ENCODE data around the gene BMPR1A.

GRCh38 chr10:86782701-86783418, 26.4 kb downstream of the BMPR1A start:
- TF ChIP-seq ARNTL (CRISPR knock-in tag; IDR thresholded peaks at IDR 0.05; ENCODE audit: borderline replicate concordance, low read depth) (no peak), BACH2 (CRISPR knock-in tag; IDR thresholded peaks at IDR 0.05; ENCODE audit: borderline replicate concordance) (no peak), ZFP3 (CRISPR knock-in tag; IDR thresholded peaks at IDR 0.05) (no peak), ZNF70 (CRISPR knock-in tag; IDR thresholded peaks at IDR 0.05) (no peak)

Data from SK-N-SH treated with all-trans-retinoic acid at 6 μM for 48 hours (cell line).